Panc1 (cell line): Measurements from ENCODE around the gene SEC23A.

Experiments used
- CTCF ChIP-seq: fragments of 450-650 bp; IDR thresholded peaks from 2 replicates; pipeline ENCODE4 v1.5.1; 2017; ENCODE audit warnings: mild to moderate bottlenecking
- POLR2AphosphoS5 ChIP-seq: IDR thresholded peaks from 2 replicates; pipeline ENCODE4 v1.6.1; 2012; ENCODE audit warnings: mild to moderate bottlenecking, low read depth, low read length, moderate library complexity
- REST ChIP-seq, 2 experiments: IDR thresholded peaks; 2 replicates each; pipeline ENCODE4 v1.6.1; 2011 to 2012; ENCODE audit warnings: low read depth in 2 of 2, control low read depth in 1 of 2, low read length in 1 of 2, mild to moderate bottlenecking in 1 of 2, moderate library complexity in 1 of 2; ENCODE audit not compliant: insufficient read depth in 1 of 2
- TCF7L2 ChIP-seq: IDR thresholded peaks from 2 replicates; pipeline ENCODE4 v1.6.1; 2011; ENCODE audit warnings: mild to moderate bottlenecking, low read depth, low read length, inconsistent platforms

- TF ChIP-seq CTCF (no peak), REST (IDR thresholded peaks at IDR 0.05; ENCODE audit: insufficient read depth in 1 of 2, low read depth in 2 of 2, low read length in 1 of 2) (no peak), TCF7L2 (no peak), POLR2AphosphoS5 (no peak)
Observed at GRCh38 chr14:39014460-39014859, 88.6 kb downstream of the SEC23A start.
